ENCODE measurements around the gene GLTP.

The GLTP gene

DNA sequence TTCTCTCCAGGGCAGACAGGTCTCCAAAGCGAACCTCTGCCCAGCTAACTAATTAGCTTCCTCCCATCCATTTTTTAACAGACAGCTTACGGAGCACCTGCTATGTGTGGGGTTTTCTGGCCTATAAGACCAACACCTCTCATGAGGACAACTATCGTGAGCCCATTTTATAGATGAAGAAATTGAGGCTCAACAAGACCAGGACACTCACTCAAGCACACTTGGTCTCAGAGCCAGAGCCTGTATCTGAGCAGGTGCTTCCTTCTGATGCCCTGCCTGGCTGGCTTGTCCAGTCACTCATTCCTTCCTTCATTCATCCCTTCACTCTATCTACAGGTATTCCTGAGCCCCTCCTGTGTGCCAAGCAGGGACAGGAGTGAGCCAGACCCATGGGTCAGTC lies 53.3 kb downstream of the GLTP start:
- Histone ChIP-seq H3K27me3 (ENCODE audit: control insufficient read depth, insufficient read depth, low read length) (no peaks in the 10 kb centered on the region), H3K4me3 (ENCODE audit: low read length) (no peak overlapping the region), H3K9ac (ENCODE audit: low read length) (no peak overlapping the region), H3K9me3 (ENCODE audit: control insufficient read depth, low read depth, low read length) (no peaks in the 10 kb centered on the region), H3K4me1 (ENCODE audit: control insufficient read depth, low read depth, low read length) (peaks cover 4% of the 10 kb centered on the region), H3K36me3 (ENCODE audit: control insufficient read depth, low read depth, low read length) (no peaks in the 10 kb centered on the region), H3K27ac (ENCODE audit: low read length) (no peak overlapping the region)

DNA sequence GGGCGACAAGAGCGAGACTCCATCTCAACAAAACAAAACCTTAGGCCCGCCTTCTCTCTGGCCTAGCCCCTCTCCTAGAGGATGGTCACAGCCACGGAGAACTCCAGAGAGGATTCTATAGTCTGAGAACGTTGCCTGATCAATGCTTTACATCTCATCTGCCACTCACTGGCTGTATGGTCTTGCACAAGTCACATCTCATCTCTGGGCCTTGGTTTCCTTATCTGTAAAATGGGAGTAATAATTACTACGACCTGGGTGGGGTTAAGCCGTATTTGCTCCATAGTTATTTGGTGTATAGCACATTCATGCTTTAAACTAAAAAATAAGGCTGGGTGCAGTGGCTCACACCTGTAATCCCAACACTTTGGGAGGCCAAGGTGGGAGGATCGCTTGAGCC lies 55.6 kb downstream of the GLTP start:
- no peaks in the 10 kb centered on the region for H3K9me3 ChIP-seq (ENCODE audit: control insufficient read depth, low read depth, low read length)
- no peak overlapping the region for H3K4me3 ChIP-seq (ENCODE audit: low read length)
- H3K27ac ChIP-seq (ENCODE audit: low read length) = no peak overlapping the region
- no peak overlapping the region for H3K9ac ChIP-seq (ENCODE audit: low read length)
- no peaks in the 10 kb centered on the region for H3K36me3 ChIP-seq (ENCODE audit: control insufficient read depth, low read depth, low read length)
- H3K27me3 ChIP-seq (ENCODE audit: control insufficient read depth, insufficient read depth, low read length) = no peaks in the 10 kb centered on the region
- H3K4me1 ChIP-seq (ENCODE audit: control insufficient read depth, low read depth, low read length) = peaks cover 4% of the 10 kb centered on the region

DNA sequence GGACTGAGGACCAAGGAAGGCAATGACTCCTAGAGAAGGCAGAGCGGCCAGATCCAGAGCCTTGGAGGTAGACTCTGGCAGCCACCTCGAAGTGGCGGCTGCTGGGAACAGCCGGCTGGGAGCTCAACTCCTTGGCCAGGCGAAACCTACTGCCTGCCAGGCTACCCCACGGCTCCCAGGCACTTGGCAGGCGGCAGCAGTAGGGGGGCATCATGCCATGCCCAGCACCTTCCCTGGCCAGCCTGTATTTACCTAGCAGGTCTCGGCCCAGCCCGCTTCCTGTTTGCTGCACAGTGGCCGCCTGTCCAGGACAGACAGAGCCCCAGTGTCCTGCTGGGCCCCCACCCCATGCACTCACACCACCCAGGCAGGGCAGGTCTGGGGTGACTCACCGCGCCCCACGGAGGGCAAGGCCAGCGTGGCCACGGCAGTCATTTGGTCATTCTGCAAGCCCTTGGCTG lies 57.4 kb downstream of the GLTP start:
- Histone ChIP-seq H3K27me3 (ENCODE audit: control insufficient read depth, insufficient read depth, low read length) (no peaks in the 10 kb centered on the region), H3K36me3 (ENCODE audit: control insufficient read depth, low read depth, low read length) (no peaks in the 10 kb centered on the region), H3K4me1 (ENCODE audit: control insufficient read depth, low read depth, low read length) (peaks cover 4% of the 10 kb centered on the region), H3K9ac (ENCODE audit: low read length) (no peak overlapping the region), H3K4me3 (ENCODE audit: low read length) (no peak overlapping the region), H3K9me3 (ENCODE audit: control insufficient read depth, low read depth, low read length) (no peaks in the 10 kb centered on the region), H3K27ac (ENCODE audit: low read length) (no peak overlapping the region)

DNA sequence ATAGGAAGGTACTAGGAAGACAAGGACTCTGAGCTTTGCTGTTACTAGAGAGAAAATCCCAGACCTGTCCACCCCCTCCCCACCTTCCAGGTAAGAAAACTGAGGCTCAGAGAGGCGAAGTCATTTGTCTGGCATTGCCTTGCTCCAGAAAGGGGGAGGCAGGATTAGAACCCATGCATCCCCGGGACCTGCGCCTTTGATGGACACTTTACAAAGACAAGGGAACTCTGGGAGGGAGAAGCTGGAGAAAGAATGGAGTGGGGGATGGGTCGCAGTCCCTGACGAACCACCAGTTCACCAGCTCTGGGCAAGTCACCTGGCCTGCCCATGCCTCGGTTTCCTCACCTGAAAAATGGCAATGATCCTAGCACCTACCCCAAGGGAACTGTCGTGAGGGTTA lies 57.9 kb downstream of the GLTP start:
- Histone ChIP-seq H3K4me1 (ENCODE audit: control insufficient read depth, low read depth, low read length) (peaks cover 4% of the 10 kb centered on the region), H3K9me3 (ENCODE audit: control insufficient read depth, low read depth, low read length) (no peaks in the 10 kb centered on the region), H3K27me3 (ENCODE audit: control insufficient read depth, insufficient read depth, low read length) (no peaks in the 10 kb centered on the region), H3K27ac (ENCODE audit: low read length) (no peak overlapping the region), H3K9ac (ENCODE audit: low read length) (no peak overlapping the region), H3K4me3 (ENCODE audit: low read length) (no peak overlapping the region), H3K36me3 (ENCODE audit: control insufficient read depth, low read depth, low read length) (no peaks in the 10 kb centered on the region)

DNA sequence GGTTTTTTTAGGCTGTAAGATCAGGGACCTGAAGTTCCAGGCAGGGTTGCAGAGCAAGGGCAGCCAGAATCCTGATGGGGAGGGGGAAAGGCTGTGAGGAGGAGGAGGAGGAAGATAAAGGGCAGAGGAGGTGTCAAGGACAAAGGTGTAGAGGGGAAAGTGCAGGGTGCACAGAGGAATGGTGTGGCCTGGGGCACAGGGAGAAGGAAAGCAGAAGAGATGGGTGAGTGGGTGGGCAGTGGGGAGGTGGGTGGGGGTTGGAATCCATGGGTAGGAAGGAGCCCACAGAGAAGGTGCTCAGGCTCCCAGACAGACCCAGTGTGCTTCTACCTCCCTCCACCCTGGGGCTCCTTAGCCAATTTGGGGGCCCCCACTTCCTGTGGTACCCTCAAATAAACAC lies 58.4 kb downstream of the GLTP start:
- peaks cover 4% of the 10 kb centered on the region for H3K4me1 ChIP-seq (ENCODE audit: control insufficient read depth, low read depth, low read length)
- H3K9me3 ChIP-seq (ENCODE audit: control insufficient read depth, low read depth, low read length) = no peaks in the 10 kb centered on the region
- no peaks in the 10 kb centered on the region for H3K27me3 ChIP-seq (ENCODE audit: control insufficient read depth, insufficient read depth, low read length)
- H3K27ac ChIP-seq (ENCODE audit: low read length) = no peak overlapping the region
- no peak overlapping the region for H3K4me3 ChIP-seq (ENCODE audit: low read length)
- no peak overlapping the region for H3K9ac ChIP-seq (ENCODE audit: low read length)
- H3K36me3 ChIP-seq (ENCODE audit: control insufficient read depth, low read depth, low read length) = no peaks in the 10 kb centered on the region

DNA sequence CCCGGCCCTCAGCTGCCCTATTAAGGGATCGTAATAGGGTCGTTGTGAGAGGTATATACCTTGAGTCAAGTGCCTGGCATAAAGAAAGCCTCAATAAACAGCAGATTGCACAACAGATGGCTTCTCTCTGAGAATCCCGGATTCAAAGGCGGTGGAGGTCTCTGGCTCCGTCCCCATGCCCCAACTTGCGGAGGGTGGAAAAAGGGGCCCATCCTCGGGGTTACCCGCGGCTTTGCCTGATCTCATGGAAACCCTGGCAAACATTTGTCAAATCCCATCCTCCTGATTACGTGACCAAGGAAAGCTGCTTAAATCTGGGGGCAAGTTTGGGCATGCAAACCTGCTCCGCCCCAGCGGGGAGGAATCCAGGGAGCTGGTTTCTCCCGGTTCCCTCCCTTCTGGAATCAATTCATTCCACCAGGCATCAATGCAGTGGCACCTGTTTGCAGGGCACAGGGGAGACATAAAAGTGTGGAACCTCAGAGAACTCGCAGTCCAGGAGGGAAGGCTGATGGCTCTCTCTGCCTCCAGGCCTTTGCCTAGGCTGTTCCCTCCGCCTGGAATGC lies 59.4 kb downstream of the GLTP start:
- Histone ChIP-seq H3K9ac (ENCODE audit: low read length) (no peak overlapping the region), H3K4me3 (ENCODE audit: low read length) (no peak overlapping the region), H3K4me1 (ENCODE audit: control insufficient read depth, low read depth, low read length) (peaks cover 4% of the 10 kb centered on the region), H3K9me3 (ENCODE audit: control insufficient read depth, low read depth, low read length) (no peaks in the 10 kb centered on the region), H3K36me3 (ENCODE audit: control insufficient read depth, low read depth, low read length) (no peaks in the 10 kb centered on the region), H3K27me3 (ENCODE audit: control insufficient read depth, insufficient read depth, low read length) (no peaks in the 10 kb centered on the region), H3K27ac (ENCODE audit: low read length) (no peak overlapping the region)

DNA sequence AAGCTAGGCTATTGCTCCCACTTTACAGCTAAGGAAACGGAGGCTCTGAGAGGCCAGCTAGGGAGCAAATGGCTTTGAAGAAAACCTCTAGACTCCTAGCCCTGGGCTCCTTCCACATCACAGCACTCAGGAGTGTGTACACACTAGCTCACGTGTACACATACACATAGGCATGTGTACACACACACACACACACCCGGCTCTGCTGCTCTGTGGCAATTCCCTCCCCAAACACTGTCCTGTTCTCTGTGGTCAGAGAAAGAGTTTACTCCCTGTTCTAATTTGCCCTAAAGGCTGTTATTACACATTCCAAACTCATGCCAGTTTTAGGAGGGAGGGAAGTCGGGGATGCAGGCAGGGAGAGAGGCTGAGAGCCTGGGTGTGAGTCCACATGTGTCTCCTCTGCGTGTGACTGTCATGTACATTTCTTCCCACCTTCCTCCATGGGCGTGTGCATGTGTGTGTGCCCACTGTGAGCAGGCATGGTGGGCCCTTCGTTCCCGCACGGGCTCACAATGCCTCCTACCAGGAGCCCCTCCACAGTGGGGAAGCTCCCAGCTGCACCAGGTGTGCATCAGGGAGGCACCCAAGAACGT lies 61.3 kb downstream of the GLTP start:
- Histone ChIP-seq H3K9ac (ENCODE audit: low read length) (no peak overlapping the region), H3K36me3 (ENCODE audit: control insufficient read depth, low read depth, low read length) (no peaks in the 10 kb centered on the region), H3K4me1 (ENCODE audit: control insufficient read depth, low read depth, low read length) (peaks cover 4% of the 10 kb centered on the region), H3K27ac (ENCODE audit: low read length) (no peak overlapping the region), H3K4me3 (ENCODE audit: low read length) (no peak overlapping the region), H3K27me3 (ENCODE audit: control insufficient read depth, insufficient read depth, low read length) (no peaks in the 10 kb centered on the region), H3K9me3 (ENCODE audit: control insufficient read depth, low read depth, low read length) (no peaks in the 10 kb centered on the region)

DNA sequence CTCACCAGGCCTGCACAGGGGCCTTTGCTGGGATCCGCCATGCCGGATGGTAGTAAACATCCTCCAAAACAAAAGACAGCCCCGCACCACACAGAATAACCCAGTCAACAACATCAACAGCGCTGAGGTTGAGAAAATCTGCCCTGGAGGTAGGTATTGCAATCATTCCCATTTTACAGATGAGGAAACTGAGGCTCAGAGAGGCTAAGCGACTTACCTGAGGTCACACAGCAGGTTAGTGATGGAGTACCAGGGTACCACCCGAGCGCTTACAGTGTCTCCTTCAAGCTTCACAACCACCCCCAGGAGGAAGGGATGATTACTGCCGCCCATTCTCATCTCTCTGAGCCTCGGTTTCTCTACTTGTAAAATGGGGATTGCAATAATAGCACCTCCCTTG lies 62.1 kb downstream of the GLTP start:
- H3K27ac ChIP-seq (ENCODE audit: low read length) = no peak overlapping the region
- H3K4me1 ChIP-seq (ENCODE audit: control insufficient read depth, low read depth, low read length) = peaks cover 4% of the 10 kb centered on the region
- no peak overlapping the region for H3K4me3 ChIP-seq (ENCODE audit: low read length)
- H3K9ac ChIP-seq (ENCODE audit: low read length) = no peak overlapping the region
- H3K9me3 ChIP-seq (ENCODE audit: control insufficient read depth, low read depth, low read length) = no peaks in the 10 kb centered on the region
- no peaks in the 10 kb centered on the region for H3K27me3 ChIP-seq (ENCODE audit: control insufficient read depth, insufficient read depth, low read length)
- no peaks in the 10 kb centered on the region for H3K36me3 ChIP-seq (ENCODE audit: control insufficient read depth, low read depth, low read length)

DNA sequence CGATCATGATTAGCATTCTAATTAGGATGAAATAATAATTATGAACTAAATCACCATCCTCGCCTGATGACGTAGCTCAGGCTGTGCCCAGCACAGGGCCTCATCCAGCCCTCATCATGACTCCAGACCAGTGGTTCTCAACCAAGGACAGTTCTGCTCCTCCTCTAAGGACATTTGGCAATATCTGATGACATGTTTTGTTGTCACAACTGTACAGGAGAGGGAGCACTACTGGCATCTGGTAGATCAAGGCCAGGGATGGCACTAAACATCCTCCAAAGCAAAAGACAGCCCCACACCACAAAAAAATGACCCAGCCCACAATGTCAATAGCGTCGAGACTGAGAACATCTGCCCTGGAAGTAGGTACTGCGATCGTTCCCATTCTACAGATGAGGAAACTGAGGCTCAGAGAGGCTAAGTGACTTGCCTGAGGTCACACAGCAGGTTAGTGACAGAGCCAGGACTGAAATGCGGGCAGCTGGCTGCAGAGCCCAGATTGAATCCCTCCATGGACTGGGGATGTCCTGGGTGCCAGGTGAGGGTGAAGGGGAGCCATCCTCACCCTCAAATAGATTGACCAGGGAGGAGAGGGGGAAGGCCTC lies 62.6 kb downstream of the GLTP start:
- Histone ChIP-seq H3K9ac (ENCODE audit: low read length) (no peak overlapping the region), H3K4me3 (ENCODE audit: low read length) (no peak overlapping the region), H3K36me3 (ENCODE audit: control insufficient read depth, low read depth, low read length) (no peaks in the 10 kb centered on the region), H3K4me1 (ENCODE audit: control insufficient read depth, low read depth, low read length) (peaks cover 4% of the 10 kb centered on the region), H3K9me3 (ENCODE audit: control insufficient read depth, low read depth, low read length) (no peaks in the 10 kb centered on the region), H3K27ac (ENCODE audit: low read length) (no peak overlapping the region), H3K27me3 (ENCODE audit: control insufficient read depth, insufficient read depth, low read length) (no peaks in the 10 kb centered on the region)

DNA sequence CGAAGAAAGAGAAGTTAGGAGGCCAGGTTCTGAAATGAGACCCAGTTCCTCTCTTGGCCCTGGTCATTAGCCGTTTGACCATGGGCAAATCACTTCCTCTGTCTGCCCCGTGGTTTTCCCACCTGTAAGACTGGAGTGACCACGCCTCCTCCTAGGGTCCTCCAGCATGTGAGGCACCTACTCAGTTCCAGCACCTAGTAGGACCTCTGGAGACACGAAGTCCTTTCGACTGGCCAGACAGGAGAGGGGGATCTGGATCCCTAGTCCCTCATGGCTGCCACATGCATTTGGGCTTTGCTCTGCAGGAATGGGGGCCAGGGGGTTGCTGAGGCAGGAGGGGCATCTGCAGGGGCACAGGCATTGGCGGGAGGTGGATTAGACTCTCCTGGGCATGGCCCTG lies 63.5 kb downstream of the GLTP start:
- no peaks in the 10 kb centered on the region for H3K27me3 ChIP-seq (ENCODE audit: control insufficient read depth, insufficient read depth, low read length)

DNA sequence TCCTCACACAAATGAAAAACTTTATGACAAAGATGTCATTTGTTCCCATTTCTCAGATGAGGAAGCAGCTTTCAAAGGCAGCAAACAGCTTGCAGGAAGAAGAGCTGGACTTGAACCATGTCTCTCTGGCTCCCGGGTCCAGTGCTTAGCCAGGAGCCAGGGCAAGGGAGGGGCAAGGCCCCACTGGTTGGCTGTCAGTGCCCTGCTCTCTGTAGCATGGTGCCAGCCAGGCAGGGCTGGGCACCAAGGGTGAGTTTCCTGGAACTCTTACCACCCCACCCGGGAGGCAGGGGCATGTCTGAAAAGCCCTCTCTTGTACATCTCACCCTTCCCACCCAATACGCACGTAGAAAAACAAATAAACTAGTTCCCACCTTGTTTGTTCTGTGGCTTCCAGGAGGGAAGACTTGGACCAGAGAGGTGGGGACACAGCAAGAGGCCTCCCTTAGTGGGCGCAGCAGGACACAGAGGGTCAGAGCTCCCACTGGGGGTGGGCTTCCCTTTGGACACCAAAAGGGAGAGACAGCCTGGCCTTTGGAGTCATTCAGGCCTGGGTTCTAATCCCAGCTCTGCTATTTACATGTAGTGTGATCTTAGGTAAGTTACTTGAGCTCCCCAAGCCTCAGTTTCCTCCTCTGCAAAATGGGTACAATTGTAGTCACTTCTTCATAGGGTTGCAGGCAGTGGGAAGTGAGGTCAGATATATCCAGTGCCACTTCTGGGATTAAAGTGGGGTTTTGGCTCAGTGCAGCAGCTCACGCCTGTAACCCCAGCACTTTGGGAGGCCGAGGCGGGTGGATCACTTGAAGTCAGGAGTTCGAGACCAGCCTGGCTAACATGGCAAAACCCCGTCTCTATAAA lies 64.4 kb downstream of the GLTP start:
- no peaks in the 10 kb centered on the region for H3K36me3 ChIP-seq (ENCODE audit: control insufficient read depth, low read depth, low read length)
- no peaks in the 10 kb centered on the region for H3K9me3 ChIP-seq (ENCODE audit: control insufficient read depth, low read depth, low read length)
- no peaks in the 10 kb centered on the region for H3K27me3 ChIP-seq (ENCODE audit: control insufficient read depth, insufficient read depth, low read length)
- no peaks in the 10 kb centered on the region for H3K4me1 ChIP-seq (ENCODE audit: control insufficient read depth, low read depth, low read length)
- H3K27ac ChIP-seq (ENCODE audit: low read length) = no peak overlapping the region
- H3K9ac ChIP-seq (ENCODE audit: low read length) = no peak overlapping the region
- H3K4me3 ChIP-seq (ENCODE audit: low read length) = no peak overlapping the region

More for the DNA sequence above, 63.5 kb downstream of the GLTP start:
- Histone ChIP-seq H3K9me3 (ENCODE audit: control insufficient read depth, low read depth, low read length) (no peaks in the 10 kb centered on the region), H3K4me1 (ENCODE audit: control insufficient read depth, low read depth, low read length) (no peaks in the 10 kb centered on the region), H3K27ac (ENCODE audit: low read length) (no peak overlapping the region), H3K36me3 (ENCODE audit: control insufficient read depth, low read depth, low read length) (no peaks in the 10 kb centered on the region), H3K4me3 (ENCODE audit: low read length) (no peak overlapping the region), H3K9ac (ENCODE audit: low read length) (no peak overlapping the region)

Data from iPS-18a (cell line).